DOHH2 (cell line): ENCODE measurements around the gene SUMF1.

Source experiments
- H3F3A ChIP-seq: fragments of 200-600 bp; sonication (generic), shearing (Covaris generic); 2 replicates; pipeline ENCODE4 v1.6.0; 2016; ENCODE audit warnings: antibody characterized with exemption, mild to moderate bottlenecking; ENCODE audit not compliant: control insufficient read depth, insufficient read depth
- H3K27ac ChIP-seq: fragments of 200-600 bp; sonication (generic); 2 replicates; pipeline ENCODE4 v1.5.1; 2014; ENCODE audit warnings: low read depth, mild to moderate bottlenecking, low read length, moderate library complexity
- H3K27me3 ChIP-seq: fragments of 200-600 bp; sonication (generic); 2 replicates; pipeline ENCODE4 v1.6.1; 2014; ENCODE audit warnings: mild to moderate bottlenecking, low read length, mixed read lengths; ENCODE audit not compliant: control insufficient read depth
- H3K36me3 ChIP-seq: fragments of 200-600 bp; sonication (generic); 2 replicates; pipeline ENCODE4 v1.6.1; 2014; ENCODE audit warnings: mild to moderate bottlenecking, low read length, moderate library complexity, mixed read lengths; ENCODE audit not compliant: control insufficient read depth
- H3K4me1 ChIP-seq: fragments of 200-600 bp; sonication (generic); 2 replicates; pipeline ENCODE4 v1.6.1; 2014; ENCODE audit warnings: mild to moderate bottlenecking, low read length, mixed read lengths; ENCODE audit not compliant: control insufficient read depth
- H3K4me2 ChIP-seq: fragments of 200-600 bp; sonication (generic); 2 replicates; pipeline ENCODE4 v1.6.0; 2014; ENCODE audit warnings: mild to moderate bottlenecking, low read length, moderate library complexity
- H3K4me3 ChIP-seq: fragments of 200-600 bp; sonication (generic); 2 replicates; pipeline ENCODE4 v1.5.1; 2014; ENCODE audit warnings: mild to moderate bottlenecking, low read length, mixed read lengths
- H3K79me2 ChIP-seq: fragments of 200-600 bp; sonication (generic); 2 replicates; pipeline ENCODE4 v1.6.1; 2014; ENCODE audit warnings: mild to moderate bottlenecking, low read length, mixed read lengths; ENCODE audit not compliant: control insufficient read depth
- H3K9me2 ChIP-seq: fragments of 200-600 bp; sonication (generic); replicated peaks from 2 replicates; pipeline ENCODE4 v1.6.1; 2014; ENCODE audit warnings: mild to moderate bottlenecking, low read length, mixed read lengths; ENCODE audit not compliant: control insufficient read depth
- H3K9me3 ChIP-seq: fragments of 200-600 bp; sonication (generic); 2 replicates; pipeline ENCODE4 v1.6.1; 2014; ENCODE audit warnings: antibody characterized with exemption, low read length, mixed read lengths; ENCODE audit not compliant: control insufficient read depth, insufficient read depth
- H4K20me1 ChIP-seq: fragments of 200-600 bp; sonication (generic); 2 replicates; pipeline ENCODE4 v1.6.0; 2014; ENCODE audit warnings: low read depth, mild to moderate bottlenecking, antibody characterized with exemption, low read length, moderate library complexity; ENCODE audit not compliant: control insufficient read depth, insufficient read depth
- CTCF ChIP-seq: fragments of 200-600 bp; sonication (generic); IDR thresholded peaks from one replicate; pipeline ENCODE4 v1.5.1; 2014; ENCODE audit warnings: antibody characterized with exemption, mild to moderate bottlenecking, low read depth, low read length; ENCODE audit not compliant: poor library complexity, severe bottlenecking
- EZH2phosphoT487 ChIP-seq: fragments of 200-600 bp; sonication (generic); IDR thresholded peaks from 2 replicates; pipeline ENCODE4 v1.6.1; 2017; ENCODE audit warnings: borderline replicate concordance, mild to moderate bottlenecking, antibody characterized with exemption, low read length, moderate library complexity, mixed read lengths

Gene SUMF1

GRCh38 chr3:4476496-4476895 is 9.4 kb upstream of the SUMF1 start:
- Histone ChIP-seq H3K27me3 (no peaks in the 10 kb centered on the region), H3F3A (peaks cover 6% of the 10 kb centered on the region), H3K9me2 (no peaks in the 10 kb centered on the region), H3K27ac (no peak overlapping the region), H3K36me3 (no peaks in the 10 kb centered on the region), H3K79me2 (no peaks in the 10 kb centered on the region), H3K4me2 (no peak overlapping the region), H3K4me3 (no peak overlapping the region), H3K4me1 (peaks cover 27% of the 10 kb centered on the region), H4K20me1 (no peaks in the 10 kb centered on the region), H3K9me3 (peaks cover 7% of the 10 kb centered on the region; the same call in 1 of the 2 replicates)
- TF ChIP-seq EZH2phosphoT487 (no peak), CTCF (no peak)

GRCh38 chr3:4475804-4476203 is 8.7 kb upstream of the SUMF1 start:
- no peak overlapping the region for H3K4me2 ChIP-seq
- H3K4me1 ChIP-seq, result peaks cover 27% of the 10 kb centered on the region
- H4K20me1 ChIP-seq, result no peaks in the 10 kb centered on the region
- H3F3A ChIP-seq, result peaks cover 6% of the 10 kb centered on the region
- no peak for TF ChIP-seq EZH2phosphoT487
- TF ChIP-seq CTCF, result no peak
- H3K9me3 ChIP-seq, result peaks cover 7% of the 10 kb centered on the region; the same call in 1 of the 2 replicates
- H3K36me3 ChIP-seq, result no peaks in the 10 kb centered on the region
- H3K27me3 ChIP-seq, result no peaks in the 10 kb centered on the region
- no peaks in the 10 kb centered on the region for H3K9me2 ChIP-seq
- no peak overlapping the region for H3K27ac ChIP-seq
- no peaks in the 10 kb centered on the region for H3K79me2 ChIP-seq
- no peak overlapping the region for H3K4me3 ChIP-seq

- H3K4me1 ChIP-seq, result peaks cover 27% of the 10 kb centered on the region
- no peaks in the 10 kb centered on the region for H3K9me2 ChIP-seq
- H3F3A ChIP-seq, result peaks cover 6% of the 10 kb centered on the region
- peak overlapping the region; percentile 9; the same call in 1 of the 2 replicates for H3K4me2 ChIP-seq
- no peak for TF ChIP-seq EZH2phosphoT487
- no peak for TF ChIP-seq CTCF
- no peak overlapping the region for H3K4me3 ChIP-seq
- no peaks in the 10 kb centered on the region for H3K27me3 ChIP-seq
- H4K20me1 ChIP-seq, result no peaks in the 10 kb centered on the region
- no peaks in the 10 kb centered on the region for H3K36me3 ChIP-seq
- H3K27ac ChIP-seq, result 0 out of 2 replicates have a peak overlapping the region, but pooled peaks have one; percentile 31
- H3K9me3 ChIP-seq, result peaks cover 7% of the 10 kb centered on the region; the same call in 1 of the 2 replicates
- H3K79me2 ChIP-seq, result no peaks in the 10 kb centered on the region
Observed at GRCh38 chr3:4474683-4475490, 7.8 kb upstream of the SUMF1 start.
